Subcutaneous abdominal adipose tissue (tissue), 5 donors: Measurements from ENCODE around the gene COL5A1.

ENCODE experiments used
- H3K27ac ChIP-seq: one replicate; pipeline ENCODE4 v1.7.0; 2013; ENCODE audit warnings: low read depth, mild to moderate bottlenecking, inconsistent platforms, low read length, moderate library complexity
- H3K27me3 ChIP-seq, 5 donors: one replicate each; pipeline ENCODE4 v1.7.0; 2013; ENCODE audit warnings: low read length in 5 of 5, inconsistent platforms in 1 of 5; ENCODE audit not compliant: control insufficient read depth in 5 of 5, insufficient read depth in 4 of 5
- H3K36me3 ChIP-seq, 5 donors: one replicate each; pipeline ENCODE4 v1.7.0; 2013; ENCODE audit warnings: low read length in 5 of 5; ENCODE audit not compliant: control insufficient read depth in 5 of 5, insufficient read depth in 5 of 5
- H3K4me1 ChIP-seq, 5 donors: one replicate each; pipeline ENCODE4 v1.7.0; 2013; ENCODE audit warnings: low read length in 5 of 5, mild to moderate bottlenecking in 3 of 5, moderate library complexity in 1 of 5; ENCODE audit not compliant: control insufficient read depth in 5 of 5, insufficient read depth in 5 of 5
- H3K4me3 ChIP-seq, 5 donors: one replicate each; pipeline ENCODE4 v1.7.0; 2013; ENCODE audit warnings: low read length in 5 of 5, low read depth in 1 of 5
- H3K9ac ChIP-seq, 5 donors: one replicate each; pipeline ENCODE4 v1.7.0; 2013; ENCODE audit warnings: low read length in 5 of 5, mild to moderate bottlenecking in 4 of 5, moderate library complexity in 3 of 5
- H3K9me3 ChIP-seq, 5 donors: one replicate each; pipeline ENCODE4 v1.7.0; 2013; ENCODE audit warnings: low read length in 5 of 5; ENCODE audit not compliant: control insufficient read depth in 5 of 5
- donor health status: healthy.
- donor health status: healthy.
- donor health status: healthy.
- donor health status: healthy.
- donor health status: healthy.

Gene COL5A1

DNA sequence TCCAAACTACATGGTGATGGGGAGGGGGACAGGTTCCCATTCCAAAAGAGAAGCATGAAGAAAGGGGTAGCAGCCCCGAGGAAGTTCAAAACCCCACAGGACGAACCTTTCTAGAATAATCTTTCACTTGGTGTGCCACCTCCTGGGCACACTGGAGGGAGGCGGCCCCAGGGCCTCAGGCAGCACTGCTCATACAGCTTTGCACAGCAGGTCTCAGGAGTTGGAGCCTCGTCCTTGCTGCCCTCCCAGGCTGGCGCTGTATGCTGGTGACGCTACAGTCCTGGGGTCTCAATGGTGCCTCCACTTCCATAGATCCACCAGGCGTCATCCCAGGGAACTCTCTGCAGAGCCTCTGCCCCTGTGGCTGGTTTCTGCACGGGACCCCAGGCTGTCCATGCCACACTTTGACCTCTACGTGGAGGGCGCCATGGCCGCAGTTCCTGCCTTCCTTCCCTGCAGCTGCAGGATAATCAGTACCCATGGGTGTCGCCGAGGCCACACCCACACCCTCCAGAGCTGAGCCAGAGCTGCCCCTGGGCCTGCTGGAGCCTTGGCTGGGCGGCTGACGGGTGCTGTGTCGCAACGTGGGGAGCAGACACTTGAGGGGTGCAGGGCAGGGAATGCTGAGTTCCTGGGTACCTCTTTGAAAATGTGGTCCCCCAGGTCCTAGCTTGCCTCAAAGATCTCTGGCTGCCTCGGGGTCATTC, 95.3 kb downstream of the COL5A1 start:
- peaks cover 7 to 44% (median 40%) of the 10 kb centered on the region in 5 donors for H3K4me1 ChIP-seq
- H3K27ac ChIP-seq = no peak overlapping the region
- H3K27me3 ChIP-seq = no peaks in the 10 kb centered on the region

DNA sequence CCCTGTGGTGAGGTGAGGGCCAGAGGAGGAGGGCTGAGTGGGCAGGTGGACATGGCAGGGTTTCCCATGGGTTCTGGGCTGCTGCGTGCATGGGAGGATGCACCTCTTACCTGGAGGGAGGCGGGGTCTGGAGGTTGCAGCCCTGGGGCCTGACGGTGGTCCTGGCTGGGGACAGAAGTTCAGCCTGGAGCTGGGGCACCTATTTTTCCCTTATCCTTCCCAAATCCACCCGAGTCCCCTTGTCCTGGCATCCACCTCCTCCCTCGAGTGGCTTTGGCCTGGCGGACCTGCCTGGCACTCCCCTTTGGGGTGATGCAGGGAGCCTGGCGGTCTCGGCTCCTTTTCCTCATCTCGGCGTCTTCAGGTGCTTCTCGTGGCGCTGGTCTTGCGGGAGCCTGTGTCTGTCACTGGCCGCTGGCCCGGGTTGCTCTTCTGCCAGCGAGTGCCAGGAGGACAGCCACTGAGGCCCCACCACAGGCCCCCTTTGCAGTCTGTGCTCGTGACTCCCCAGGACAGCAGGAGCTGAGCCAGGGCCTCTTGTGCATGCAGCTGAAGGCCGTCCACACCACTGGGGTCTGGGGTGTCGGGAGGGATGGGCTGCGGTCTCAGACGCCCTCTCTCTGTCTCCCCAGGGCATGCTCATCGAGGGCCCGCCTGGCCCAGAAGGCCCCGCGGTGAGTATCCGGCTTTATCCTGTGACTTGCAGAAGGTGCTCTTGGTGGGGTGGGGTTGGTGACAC, 96.4 kb downstream of the COL5A1 start:
- peaks cover 7 to 33% (median 30%) of the 10 kb centered on the region in 5 donors for H3K4me1 ChIP-seq

More for the DNA sequence above, 95.3 kb downstream of the COL5A1 start:
- no peaks in the 10 kb centered on the region for H3K9me3 ChIP-seq
- H3K9ac ChIP-seq = no peak overlapping the region
- H3K36me3 ChIP-seq = peaks cover 0 to 29% (median 23%) of the 10 kb centered on the region in 5 donors
- H3K4me3 ChIP-seq = no peak overlapping the region

DNA sequence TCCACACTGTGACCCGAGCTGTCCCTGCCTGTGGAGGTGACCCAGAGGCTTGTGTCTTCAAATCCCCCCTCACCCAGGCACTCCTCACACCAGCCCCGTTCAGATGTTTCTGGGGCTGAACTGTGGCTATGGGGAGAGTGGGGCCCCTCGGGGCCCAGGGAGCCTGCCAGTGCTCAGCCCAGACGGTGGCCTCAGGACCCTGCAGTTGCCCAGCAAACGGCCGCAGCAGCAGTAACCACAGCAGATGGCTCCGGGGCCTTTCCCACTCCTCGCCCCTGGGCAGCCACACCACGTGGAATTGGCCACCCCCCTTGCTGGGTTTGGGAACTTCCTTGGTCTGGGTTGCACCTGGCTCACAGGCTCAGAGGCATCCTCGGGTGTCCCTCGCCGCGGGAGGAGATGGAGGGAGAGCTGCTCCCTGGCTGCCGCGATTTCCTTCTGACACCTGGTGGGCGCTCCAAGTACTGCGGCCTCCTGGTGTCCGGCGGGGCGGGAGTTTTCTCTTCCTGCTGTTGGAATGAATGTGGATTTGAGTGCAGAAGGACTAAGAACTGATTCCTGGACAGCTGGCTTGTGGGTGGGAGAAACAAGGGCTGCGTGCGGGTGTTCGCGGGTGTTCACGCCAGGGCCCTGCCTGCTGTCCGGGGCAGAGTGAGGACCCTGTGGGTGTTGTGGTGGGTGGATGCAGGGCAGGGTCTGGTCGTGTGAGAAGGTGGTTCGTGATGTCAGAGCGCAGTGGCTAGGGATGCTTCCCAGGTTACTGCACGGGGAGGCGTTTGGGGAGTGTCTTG, 97.5 kb downstream of the COL5A1 start:
- no peak overlapping the region for H3K4me3 ChIP-seq
- no peak overlapping the region for H3K9ac ChIP-seq
- H3K27me3 ChIP-seq = no peaks in the 10 kb centered on the region
- no peak overlapping the region for H3K27ac ChIP-seq
- peaks cover 0 to 43% (median 25%) of the 10 kb centered on the region in 5 donors for H3K36me3 ChIP-seq
- peaks cover 2 to 23% (median 19%) of the 10 kb centered on the region in 5 donors for H3K4me1 ChIP-seq
- no peaks in the 10 kb centered on the region for H3K9me3 ChIP-seq

More for the DNA sequence above, 96.4 kb downstream of the COL5A1 start:
- no peak overlapping the region for H3K27ac ChIP-seq
- no peak overlapping the region for H3K9ac ChIP-seq
- no peaks in the 10 kb centered on the region for H3K27me3 ChIP-seq
- no peak overlapping the region for H3K4me3 ChIP-seq
- peaks cover 0 to 34% (median 20%) of the 10 kb centered on the region in 5 donors for H3K36me3 ChIP-seq
- no peaks in the 10 kb centered on the region for H3K9me3 ChIP-seq

- Histone ChIP-seq H3K9me3 (no peaks in the 10 kb centered on the region), H3K27me3 (no peaks in the 10 kb centered on the region)
These were observed 98.0 kb downstream of the COL5A1 start for GRCh38 chr9:134739660-134739968.

GRCh38 chr9:134740071-134740470, 98.5 kb downstream of the COL5A1 start:
- no peaks in the 10 kb centered on the region for H3K9me3 ChIP-seq
- no peak overlapping the region for H3K4me3 ChIP-seq
- no peak overlapping the region for H3K27ac ChIP-seq
- H3K27me3 ChIP-seq = no peaks in the 10 kb centered on the region
- peaks cover 0 to 13% (median 11%) of the 10 kb centered on the region in 5 donors for H3K4me1 ChIP-seq
- peaks cover 0 to 51% (median 33%) of the 10 kb centered on the region in 5 donors for H3K36me3 ChIP-seq
- H3K9ac ChIP-seq = no peak overlapping the region

More at GRCh38 chr9:134739660-134739968, 98.0 kb downstream of the COL5A1 start:
- H3K4me1 ChIP-seq = peaks cover 0 to 17% (median 14%) of the 10 kb centered on the region in 5 donors
- H3K4me3 ChIP-seq = no peak overlapping the region
- peaks cover 0 to 48% (median 31%) of the 10 kb centered on the region in 5 donors for H3K36me3 ChIP-seq
- no peak overlapping the region for H3K9ac ChIP-seq
- no peak overlapping the region for H3K27ac ChIP-seq

DNA sequence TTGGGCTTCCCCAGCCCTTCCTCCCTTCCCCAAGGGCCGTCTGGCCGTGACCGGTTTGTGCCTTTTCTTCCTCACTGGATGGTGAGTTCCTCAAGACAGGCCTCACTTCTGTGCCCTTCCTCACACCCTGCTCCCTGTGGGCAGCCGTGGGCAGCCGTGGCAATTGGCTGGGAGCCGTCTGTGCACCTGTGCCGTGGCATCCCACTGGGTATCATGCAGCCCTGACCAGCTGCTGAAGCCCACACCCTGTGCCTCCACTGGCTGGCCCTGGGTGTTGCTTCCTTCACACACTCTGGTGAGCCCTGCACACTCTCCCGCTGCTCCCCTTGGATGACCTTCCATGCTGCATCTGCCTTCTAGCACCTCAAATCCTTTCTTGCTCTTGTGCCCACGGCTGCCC, 100.2 kb downstream of the COL5A1 start:
- H3K36me3 ChIP-seq = peaks cover 0 to 62% (median 45%) of the 10 kb centered on the region in 5 donors

GRCh38 chr9:134742822-134743535, 101.4 kb downstream of the COL5A1 start:
- peaks cover 0 to 4% (median 0%) of the 10 kb centered on the region in 5 donors for H3K9me3 ChIP-seq
- no peak overlapping the region for H3K27ac ChIP-seq
- H3K9ac ChIP-seq = no peak overlapping the region
- no peaks in the 10 kb centered on the region for H3K27me3 ChIP-seq
- no peaks in the 10 kb centered on the region for H3K4me1 ChIP-seq
- no peak overlapping the region for H3K4me3 ChIP-seq
- peaks cover 5 to 73% (median 52%) of the 10 kb centered on the region in 5 donors for H3K36me3 ChIP-seq

More for the DNA sequence above, 100.2 kb downstream of the COL5A1 start:
- Histone ChIP-seq H3K9me3 (no peaks in the 10 kb centered on the region), H3K27me3 (no peaks in the 10 kb centered on the region), H3K27ac (no peak overlapping the region), H3K4me1 (no peaks in the 10 kb centered on the region), H3K4me3 (no peak overlapping the region), H3K9ac (no peak overlapping the region)

DNA sequence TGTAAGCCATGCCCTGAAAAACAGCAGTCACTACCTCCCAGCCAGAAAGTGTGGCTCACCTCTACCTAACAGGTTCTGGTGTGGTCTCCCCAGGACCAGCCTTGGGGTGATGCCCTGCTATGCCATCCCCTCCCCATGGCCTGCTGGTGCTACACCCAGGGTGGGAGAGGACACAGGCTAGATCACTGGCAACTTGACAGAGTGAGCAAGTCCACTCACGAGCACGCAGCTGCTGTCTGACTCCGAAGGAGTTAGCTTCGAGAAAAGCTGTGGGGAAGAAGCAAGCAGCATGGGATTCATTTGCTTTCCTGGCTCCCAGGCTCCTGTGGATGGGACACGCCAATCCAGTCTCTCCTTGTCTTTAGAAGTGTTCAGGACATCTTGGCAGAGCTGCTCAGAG, 102.2 kb downstream of the COL5A1 start:
- no peak overlapping the region for H3K9ac ChIP-seq
- H3K4me1 ChIP-seq = no peaks in the 10 kb centered on the region
- H3K9me3 ChIP-seq = peaks cover 0 to 4% (median 0%) of the 10 kb centered on the region in 5 donors
- H3K27me3 ChIP-seq = no peaks in the 10 kb centered on the region
- no peak overlapping the region for H3K27ac ChIP-seq
- H3K36me3 ChIP-seq = peaks cover 11 to 75% (median 55%) of the 10 kb centered on the region in 5 donors
- H3K4me3 ChIP-seq = no peak overlapping the region

- no peaks in the 10 kb centered on the region for H3K4me1 ChIP-seq
- no peak overlapping the region for H3K9ac ChIP-seq
- peaks cover 11 to 74% (median 58%) of the 10 kb centered on the region in 5 donors for H3K36me3 ChIP-seq
- no peaks in the 10 kb centered on the region for H3K27me3 ChIP-seq
- H3K27ac ChIP-seq = no peak overlapping the region
- H3K9me3 ChIP-seq = peaks cover 0 to 4% (median 0%) of the 10 kb centered on the region in 5 donors
- H3K4me3 ChIP-seq = no peak overlapping the region
These were observed 103.0 kb downstream of the COL5A1 start for GRCh38 chr9:134744385-134745295.
